Loucy (cell line): ENCODE data around the gene POTEB3.
"Not testable (repeated sequence)": the region's sequence is repeated elsewhere in the genome, so short reads cannot be mapped to it uniquely, and the experiment has no call there.

Source experiments
- EZH2phosphoT487 ChIP-seq: fragments of 200-600 bp; IDR thresholded peaks from 2 replicates; pipeline ENCODE4 v1.6.1; 2018; ENCODE audit warnings: antibody characterized with exemption, mild to moderate bottlenecking, moderate library complexity, borderline replicate concordance
- TF ChIP-seq, protein P1 (sequence below): fragments of 200-600 bp; sonication (generic); conservative IDR thresholded peaks from 2 replicates; pipeline ENCODE4 v1.5.1; 2014; ENCODE audit warnings: mild to moderate bottlenecking, antibody characterized with exemption, low read length

DNA sequence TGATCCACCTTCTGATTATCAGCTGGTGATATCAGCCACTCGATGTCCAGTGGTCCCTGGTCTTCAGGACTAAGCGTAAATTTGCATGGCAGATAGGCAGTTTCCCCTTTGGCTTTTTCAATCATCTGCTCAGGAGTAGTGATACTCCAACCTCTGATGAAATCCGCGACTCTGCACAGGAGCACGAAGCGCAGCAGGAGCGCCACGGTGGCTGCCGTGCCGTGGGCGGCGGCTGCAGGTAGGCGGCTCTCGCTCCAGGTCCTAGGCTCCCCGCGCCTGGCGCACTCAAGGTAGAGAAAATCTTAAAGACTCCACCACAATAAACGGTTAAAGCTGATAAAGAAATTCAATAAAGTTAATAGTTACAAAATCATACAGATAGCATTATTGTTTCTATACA, 66.6 kb downstream of the POTEB3 start:
- TF ChIP-seq, protein P1, sequence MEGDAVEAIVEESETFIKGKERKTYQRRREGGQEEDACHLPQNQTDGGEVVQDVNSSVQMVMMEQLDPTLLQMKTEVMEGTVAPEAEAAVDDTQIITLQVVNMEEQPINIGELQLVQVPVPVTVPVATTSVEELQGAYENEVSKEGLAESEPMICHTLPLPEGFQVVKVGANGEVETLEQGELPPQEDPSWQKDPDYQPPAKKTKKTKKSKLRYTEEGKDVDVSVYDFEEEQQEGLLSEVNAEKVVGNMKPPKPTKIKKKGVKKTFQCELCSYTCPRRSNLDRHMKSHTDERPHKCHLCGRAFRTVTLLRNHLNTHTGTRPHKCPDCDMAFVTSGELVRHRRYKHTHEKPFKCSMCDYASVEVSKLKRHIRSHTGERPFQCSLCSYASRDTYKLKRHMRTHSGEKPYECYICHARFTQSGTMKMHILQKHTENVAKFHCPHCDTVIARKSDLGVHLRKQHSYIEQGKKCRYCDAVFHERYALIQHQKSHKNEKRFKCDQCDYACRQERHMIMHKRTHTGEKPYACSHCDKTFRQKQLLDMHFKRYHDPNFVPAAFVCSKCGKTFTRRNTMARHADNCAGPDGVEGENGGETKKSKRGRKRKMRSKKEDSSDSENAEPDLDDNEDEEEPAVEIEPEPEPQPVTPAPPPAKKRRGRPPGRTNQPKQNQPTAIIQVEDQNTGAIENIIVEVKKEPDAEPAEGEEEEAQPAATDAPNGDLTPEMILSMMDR = not testable (repeated sequence)
- not testable (repeated sequence) for TF ChIP-seq EZH2phosphoT487
